GM21528 (cell line): ENCODE data around the gene PSMD13.
"Not testable (repeated sequence)": the region's sequence is repeated elsewhere in the genome, so short reads cannot be mapped to it uniquely, and the experiment has no call there.

Experiments
- ATAC-seq: cut with Tn5 transposase; IDR thresholded peaks from one replicate; pipeline ENCODE4 v1.9.1; 2021; ENCODE audit warnings: mild to moderate bottlenecking, moderate library complexity; ENCODE audit not compliant: unreplicated experiment, low FRiP score

The PSMD13 gene

GRCh38 chr11:216081-216974 lies 20.4 kb upstream of the PSMD13 start:
- ATAC-seq: no peak

GRCh38 chr11:217704-218103 lies 19.1 kb upstream of the PSMD13 start:
- no peak for ATAC-seq

- ATAC-seq: no peak
Measured at GRCh38 chr11:218815-219593, 17.8 kb upstream of the PSMD13 start.

- not testable (repeated sequence) for ATAC-seq
Measured at GRCh38 chr11:220641-221215, 16.0 kb upstream of the PSMD13 start.

GRCh38 chr11:221539-221938 lies 15.2 kb upstream of the PSMD13 start:
- ATAC-seq: no peak

- no peak for ATAC-seq
Measured at GRCh38 chr11:221998-222789, 14.6 kb upstream of the PSMD13 start.

GRCh38 chr11:223026-223789 lies 13.6 kb upstream of the PSMD13 start:
- ATAC-seq: no peak

- no peak for ATAC-seq
Measured at GRCh38 chr11:223884-224283, 12.9 kb upstream of the PSMD13 start.

- no peak for ATAC-seq
Measured at GRCh38 chr11:224424-224823, 12.4 kb upstream of the PSMD13 start.

- no peak for ATAC-seq
Measured at GRCh38 chr11:225734-226453, 10.9 kb upstream of the PSMD13 start.

GRCh38 chr11:227824-228379 lies 8.9 kb upstream of the PSMD13 start:
- no peak for ATAC-seq

GRCh38 chr11:230431-230830 lies 6.3 kb upstream of the PSMD13 start:
- no peak for ATAC-seq

- ATAC-seq: no peak
Measured at GRCh38 chr11:232783-233565, 3.8 kb upstream of the PSMD13 start.

GRCh38 chr11:235180-235579 lies 1.6 kb upstream of the PSMD13 start:
- ATAC-seq: no peak

GRCh38 chr11:235609-235996 lies 1.2 kb upstream of the PSMD13 start:
- peak; percentile 17 for ATAC-seq

GRCh38 chr11:235997-236773 lies 591 bp upstream of the PSMD13 start, which contains the start of gene SIRT3:
TSS of gene SIRT3 (minus strand) at chr11:236342. CDS start at chr11:236328, 14 bp downstream.
- peak; percentile 72 for ATAC-seq

- ATAC-seq: not testable (repeated sequence)
Measured at GRCh38 chr11:238346-238745, 1.6 kb downstream of the PSMD13 start.
